GM21390 (cell line): ENCODE data around the gene SHROOM2.

ENCODE experiments used
- ATAC-seq: cut with Tn5 transposase; IDR thresholded peaks from one replicate; pipeline ENCODE4 v1.9.1; 2021; ENCODE audit not compliant: unreplicated experiment

Gene SHROOM2

DNA sequence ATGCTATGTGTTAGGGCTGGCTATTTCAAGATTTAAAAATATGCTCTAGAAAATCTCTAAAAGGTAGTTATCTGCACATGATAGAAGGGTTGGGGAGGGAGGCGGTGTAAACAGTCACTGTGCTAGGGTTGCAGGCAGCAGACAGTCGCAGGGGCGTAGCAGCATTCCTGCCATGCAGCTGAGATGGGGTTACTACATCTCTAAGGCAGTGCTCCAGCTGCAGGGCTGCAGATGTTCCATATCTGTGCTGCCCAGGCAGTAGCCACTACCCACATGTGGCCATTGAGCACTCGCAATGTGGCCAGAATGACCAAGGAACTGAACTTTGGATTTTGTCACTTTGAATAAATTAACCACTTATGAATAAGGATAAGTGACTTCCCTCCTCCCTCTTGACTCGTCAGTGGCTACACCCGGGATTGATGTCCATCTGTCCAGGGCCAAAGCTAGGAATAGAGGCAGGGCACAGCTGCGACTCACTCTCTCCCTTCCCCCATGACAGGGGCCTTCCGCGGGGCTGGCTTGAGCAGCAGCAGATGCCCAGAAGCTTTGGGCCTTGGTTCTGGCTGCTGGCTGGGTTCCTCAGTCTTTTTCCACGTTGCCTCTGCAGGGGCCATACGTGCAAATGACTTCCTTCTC, 101.5 kb downstream of the SHROOM2 start:
- ATAC-seq: no peak

DNA sequence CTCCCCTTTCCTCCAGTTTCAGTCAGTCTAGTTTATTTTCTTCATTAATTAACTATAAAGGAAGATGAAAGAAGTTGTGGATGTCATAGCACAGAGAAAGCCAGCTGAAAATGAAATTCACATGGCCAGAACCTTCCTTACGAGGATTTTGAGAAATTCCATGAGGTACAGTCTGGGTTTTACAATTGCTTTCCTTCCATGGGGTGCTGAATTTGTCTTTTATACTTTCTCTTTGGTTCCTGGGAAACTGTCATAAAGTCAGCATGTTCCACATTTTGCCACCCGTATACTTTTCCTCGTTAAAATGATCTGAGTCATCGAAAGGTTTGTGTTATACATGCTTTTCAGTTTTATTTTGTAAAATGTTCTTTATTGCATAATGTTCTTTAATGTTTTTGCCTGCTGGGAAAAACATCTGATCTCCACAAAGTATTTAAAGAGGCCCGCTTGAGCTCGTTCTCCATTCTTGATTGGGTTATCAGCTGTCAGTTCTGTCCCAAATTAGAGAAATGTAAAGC, 102.8 kb downstream of the SHROOM2 start:
- ATAC-seq: no peak

DNA sequence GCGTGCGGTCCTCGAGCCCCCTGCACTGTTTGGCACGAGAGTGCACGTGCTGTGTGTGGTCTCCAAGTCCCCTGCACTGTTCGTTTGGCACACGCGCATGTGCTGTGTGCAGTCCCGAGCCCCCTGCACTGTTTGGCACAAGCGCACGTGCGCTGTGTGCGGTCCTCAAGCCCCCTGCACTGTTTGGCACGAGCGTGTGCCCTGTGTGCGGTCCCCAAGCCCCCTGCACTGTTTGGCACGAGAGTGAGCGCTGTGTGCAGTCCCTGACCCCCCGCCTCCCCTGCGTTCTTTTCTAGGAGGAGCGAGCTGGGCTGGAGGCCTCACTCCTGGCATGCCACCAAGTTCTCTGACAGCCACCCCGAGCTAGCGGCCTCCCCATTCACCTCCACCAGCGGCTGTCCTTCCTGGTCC, 104.5 kb downstream of the SHROOM2 start:
- ATAC-seq: no peak

DNA sequence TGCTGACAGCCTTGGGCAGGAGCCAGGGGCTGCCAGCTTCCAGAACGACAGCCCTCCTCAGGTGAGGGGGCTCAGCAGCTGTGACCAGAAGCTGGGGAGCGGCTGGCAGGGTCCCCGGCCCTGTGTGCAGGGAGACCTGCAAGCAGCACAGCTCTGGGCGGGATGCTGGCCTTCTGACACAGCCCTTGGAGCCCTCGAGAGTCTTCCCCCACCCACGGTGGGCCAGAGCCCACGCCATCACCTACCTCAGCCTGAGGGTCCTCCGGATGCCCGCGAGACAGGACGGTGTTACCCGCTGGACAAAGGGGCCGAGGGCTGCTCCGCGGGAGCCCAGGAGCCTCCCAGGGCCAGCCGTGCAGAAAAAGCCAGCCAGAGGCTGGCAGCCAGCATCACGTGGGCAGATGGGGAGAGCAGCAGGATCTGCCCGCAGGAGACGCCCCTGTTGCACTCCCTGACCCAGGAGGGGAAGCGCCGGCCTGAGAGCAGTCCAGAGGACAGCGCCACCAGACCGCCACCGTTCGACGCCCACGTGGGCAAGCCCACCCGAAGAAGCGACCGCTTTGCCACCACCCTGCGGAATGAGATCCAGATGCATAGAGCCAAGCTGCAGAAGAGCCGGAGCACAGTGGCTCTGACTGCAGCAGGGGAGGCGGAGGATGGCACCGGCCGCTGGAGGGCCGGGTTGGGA, 109.1 kb downstream of the SHROOM2 start:
- no peak for ATAC-seq

DNA sequence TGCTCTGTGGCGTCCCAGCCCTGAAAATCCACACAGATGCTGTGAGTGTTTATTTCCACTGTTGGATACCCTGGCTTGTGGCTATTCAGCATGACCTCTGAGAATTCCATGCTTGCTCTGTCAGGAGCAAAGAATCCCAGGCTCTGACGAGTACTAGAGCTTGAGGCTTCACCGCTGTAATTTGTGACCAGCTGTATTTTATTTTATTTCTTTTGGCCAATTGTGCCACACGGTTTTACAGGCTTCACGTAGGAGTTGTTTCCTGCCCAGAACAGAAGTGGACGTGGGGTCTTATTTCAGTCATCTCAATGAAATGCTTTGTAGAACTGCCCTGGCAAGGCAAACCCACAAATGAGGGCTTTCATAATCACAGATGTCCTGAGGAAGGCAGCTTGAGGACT, 111.5 kb downstream of the SHROOM2 start:
- ATAC-seq: no peak

DNA sequence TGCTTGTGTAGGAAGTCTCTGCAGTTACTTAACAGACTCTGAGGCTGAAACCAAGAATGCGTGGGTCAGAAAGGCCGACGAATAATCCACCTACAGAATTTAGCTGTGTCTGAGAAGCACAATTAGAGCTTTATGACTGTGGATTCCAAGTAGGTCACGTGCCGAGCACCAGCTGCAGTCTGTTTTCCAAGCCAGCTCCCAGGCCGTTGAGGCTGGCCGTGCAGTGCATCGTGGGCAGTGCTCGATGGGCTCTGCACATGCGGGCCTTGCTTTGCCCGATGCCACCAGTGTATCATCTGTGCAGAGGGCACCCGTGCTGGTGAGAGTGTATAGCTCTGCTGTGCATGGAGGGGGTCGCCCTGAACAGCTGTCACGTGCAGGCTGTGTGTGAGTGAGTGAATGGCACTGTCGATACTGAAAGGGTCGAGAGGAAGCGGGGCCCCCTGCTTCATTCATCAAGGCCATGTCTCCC, 113.4 kb downstream of the SHROOM2 start:
- ATAC-seq: no peak

DNA sequence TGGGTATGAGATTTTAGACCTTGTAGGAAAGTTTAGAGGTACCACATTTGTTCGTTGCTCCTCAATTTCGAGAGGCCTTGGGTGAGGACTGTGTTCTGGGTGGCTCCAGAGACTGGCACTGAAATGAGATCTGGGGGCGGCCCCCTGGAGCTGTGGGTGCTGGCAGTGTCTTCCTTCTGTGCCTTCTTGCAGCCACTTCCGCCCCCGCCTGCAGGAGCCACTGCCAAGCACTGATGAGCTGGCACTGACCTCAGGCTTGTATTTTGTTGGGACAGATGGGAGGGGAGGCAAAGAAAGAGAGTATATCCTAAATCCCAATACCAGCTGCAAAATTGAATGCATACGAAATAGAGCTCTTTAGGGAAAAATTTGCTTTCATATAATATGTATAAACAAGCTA, 116.4 kb downstream of the SHROOM2 start:
- no peak for ATAC-seq

DNA sequence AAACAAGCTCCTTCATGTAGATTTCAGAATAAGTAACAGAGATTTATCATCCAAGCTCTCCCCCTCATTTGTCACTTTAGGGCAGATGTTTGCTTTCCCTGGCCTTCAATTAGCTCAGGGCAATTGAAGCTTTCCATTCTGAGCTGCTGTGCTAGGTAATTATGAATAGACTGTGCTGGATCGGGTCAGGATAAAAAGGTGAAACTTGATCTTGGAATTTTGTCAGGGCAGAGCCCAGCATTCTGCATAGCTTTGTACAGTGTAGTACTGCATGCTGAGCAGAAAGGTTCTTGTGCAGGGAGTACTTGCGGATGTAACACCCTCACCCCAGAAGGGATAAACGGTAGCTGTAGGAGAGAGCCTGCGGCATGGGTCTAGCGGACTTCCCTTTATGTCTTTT, 116.9 kb downstream of the SHROOM2 start:
- ATAC-seq: no peak

DNA sequence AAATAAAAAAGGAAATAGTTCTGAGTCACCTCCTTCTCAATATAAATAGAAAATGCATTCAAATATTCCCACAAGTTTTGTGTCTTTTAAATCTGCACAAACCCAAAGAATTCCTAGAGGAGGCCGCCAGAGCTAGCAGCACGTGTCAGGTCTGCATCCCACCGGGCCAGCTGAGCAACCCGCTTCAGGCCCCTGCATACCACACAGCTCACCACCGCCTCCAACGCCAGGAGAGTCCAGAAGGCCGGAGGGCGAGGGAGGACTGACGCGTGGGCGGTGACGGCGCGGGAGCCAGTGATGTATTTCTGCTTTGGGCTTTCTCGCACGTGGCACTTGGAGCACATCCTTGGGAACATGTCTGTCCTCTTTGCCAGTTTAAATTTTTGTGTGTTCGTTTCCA, 119.1 kb downstream of the SHROOM2 start:
- ATAC-seq: no peak

DNA sequence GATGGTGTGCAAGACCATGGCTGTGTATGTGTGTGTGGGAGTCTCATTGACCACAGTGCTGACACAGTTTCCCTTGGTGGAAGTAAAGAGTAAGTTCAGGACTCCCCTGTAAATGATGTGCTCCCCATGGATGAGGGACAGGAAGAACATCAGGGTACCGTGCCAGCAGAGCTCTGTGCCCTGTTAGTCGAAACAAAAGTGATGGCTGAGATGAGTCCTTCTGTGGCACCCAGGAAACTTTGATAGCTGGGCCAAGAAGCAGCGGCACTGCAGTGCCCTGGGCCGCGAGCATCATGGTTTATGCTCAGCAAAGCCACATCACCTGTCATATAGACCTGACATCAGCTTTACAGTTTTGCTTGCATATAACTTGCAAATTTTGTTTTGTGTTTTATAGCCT, 119.5 kb downstream of the SHROOM2 start:
- no peak for ATAC-seq

DNA sequence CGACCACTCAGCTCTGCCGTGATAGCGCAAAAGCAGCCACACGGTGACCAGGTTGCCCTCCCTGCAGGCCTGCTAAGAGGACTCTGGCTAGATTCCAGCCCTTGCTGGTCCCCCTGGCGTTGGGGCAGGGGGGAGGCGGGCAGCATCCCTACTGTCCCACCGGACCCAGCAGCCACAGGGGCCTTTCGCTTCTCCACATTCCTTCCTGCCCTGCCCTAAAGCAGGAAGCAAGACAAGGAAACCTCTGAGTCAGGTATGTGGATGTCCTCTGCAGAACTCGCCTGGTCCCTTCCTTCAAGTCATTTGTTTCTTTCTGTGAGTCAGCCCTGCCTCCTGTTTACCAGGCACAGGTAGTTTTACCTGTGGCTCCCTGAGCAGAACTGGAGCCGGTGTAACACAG, 120.7 kb downstream of the SHROOM2 start:
- no peak for ATAC-seq

DNA sequence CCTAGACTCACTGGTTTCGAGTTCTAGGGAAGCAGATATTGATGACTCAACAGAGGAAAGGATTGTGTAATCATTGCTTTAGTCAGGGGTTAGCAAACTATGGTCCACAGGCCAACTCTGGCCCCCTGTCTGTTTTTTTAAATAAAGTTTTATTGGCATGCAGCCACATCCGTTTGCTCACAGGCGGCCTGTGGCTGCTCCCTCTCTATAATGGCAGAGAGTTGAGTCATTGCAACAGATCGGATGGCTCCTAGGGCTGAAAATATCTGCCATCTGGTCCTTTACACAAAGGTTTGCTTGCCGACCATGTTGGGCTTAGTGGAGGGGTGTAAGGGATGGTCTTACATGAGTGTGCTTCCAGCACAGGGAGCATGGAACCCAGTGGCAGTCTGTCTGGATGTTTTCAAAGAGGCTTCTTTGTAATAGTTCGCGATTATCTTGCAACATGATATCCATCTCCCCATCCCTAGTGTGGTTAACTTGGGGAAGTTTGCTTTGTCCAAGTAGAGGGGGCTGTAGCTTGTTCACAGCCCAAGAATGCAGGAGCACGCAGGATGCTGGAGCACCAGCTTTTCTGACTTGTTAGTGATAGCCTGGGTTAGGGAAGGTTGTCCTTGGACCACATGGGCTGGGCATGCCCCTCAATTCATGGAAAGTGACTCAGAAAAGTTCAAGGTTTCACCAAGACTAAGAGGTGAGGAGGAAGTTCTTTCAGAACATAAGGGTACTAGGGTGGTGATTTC, 121.6 kb downstream of the SHROOM2 start:
- no peak for ATAC-seq

DNA sequence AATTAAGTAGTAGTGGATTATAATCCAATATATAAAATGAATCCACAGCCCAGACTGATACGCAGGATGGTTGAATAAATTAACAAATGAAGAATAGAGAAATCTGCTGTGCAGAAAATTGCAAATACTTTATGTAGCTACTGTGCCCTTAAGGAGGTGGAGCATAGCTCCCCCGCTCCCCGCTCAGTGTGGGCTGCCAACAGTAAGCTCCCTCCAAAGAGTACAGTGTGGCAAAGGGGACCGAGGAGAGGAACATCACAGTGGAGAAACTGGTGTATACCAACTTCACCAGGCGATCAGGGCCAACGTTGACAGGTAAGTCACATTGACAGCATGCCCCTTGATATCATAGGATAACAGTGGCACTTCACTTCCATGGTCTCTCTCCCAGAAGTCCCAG, 123.0 kb downstream of the SHROOM2 start:
- ATAC-seq: no peak

DNA sequence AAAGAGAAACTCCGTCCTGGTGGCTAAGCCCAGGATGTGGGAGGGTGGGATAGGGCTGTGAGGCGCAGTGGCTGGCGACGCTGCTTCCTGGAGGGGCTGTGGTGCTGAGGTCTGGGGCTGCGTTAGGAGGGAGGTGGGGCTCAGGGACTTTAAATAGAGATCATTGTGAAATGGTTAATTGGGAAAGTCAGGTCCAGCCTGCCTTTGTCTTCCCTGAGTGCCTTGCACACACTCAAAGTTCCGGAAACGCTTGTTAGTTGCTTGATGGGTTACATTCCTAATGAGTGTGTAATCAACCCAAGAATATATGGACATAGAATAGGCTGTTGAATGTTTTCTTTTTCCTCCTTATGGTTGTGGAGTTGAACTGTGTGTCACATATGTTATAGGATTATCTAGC, 125.3 kb downstream of the SHROOM2 start:
- ATAC-seq: no peak

DNA sequence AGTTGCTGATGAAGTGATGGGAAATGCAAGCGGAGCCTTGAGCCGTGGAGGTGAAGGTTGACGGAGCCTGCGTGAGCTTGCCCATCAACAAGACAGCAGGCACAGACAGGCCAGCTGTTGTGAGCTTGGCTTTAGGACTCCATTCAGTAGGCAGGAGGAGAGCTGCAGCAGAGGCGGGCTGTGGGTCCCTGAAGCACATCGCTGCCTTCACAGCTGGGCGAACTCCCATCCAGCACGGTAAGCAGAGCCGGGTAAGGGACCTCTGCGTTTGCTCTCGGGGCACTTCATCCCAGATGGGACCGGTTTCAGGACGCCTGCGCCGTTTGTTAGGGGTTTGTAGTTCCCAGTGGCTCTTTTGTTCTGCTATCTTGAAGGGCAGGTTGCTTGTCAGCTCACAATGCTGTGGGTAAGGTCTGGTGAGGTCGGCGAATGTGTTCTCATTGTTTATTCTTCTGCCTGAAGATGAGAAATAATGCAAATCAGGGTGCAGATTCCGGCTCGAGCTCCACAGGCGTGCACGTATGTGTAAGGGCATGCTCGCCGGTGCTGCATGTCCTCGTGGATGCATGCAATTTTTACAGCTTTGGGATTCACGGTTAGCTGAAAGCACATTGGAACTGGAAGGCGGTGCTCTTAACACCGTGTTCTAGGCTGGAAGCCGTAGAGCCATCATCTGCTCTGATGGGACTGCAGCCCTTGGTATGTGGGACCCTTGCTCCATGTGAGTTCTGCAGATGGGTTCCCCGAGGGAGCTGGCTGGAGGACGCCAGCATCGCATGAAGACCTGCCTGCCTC, 126.3 kb downstream of the SHROOM2 start:
- no peak for ATAC-seq

DNA sequence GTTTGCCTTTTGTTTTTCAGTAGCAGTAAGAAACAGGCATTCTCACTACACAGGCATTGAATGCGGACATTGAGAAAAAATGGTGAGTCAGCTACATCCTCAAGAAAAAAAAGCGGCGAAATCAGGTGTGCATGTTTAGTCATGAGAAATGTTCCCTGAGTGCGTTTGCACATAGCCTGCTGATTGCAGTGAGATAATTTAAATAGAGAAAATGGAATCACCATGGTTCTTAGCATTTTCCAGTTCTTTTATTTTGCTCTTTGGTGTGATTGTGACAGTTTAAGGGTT, 126.9 kb downstream of the SHROOM2 start:
- ATAC-seq: no peak

DNA sequence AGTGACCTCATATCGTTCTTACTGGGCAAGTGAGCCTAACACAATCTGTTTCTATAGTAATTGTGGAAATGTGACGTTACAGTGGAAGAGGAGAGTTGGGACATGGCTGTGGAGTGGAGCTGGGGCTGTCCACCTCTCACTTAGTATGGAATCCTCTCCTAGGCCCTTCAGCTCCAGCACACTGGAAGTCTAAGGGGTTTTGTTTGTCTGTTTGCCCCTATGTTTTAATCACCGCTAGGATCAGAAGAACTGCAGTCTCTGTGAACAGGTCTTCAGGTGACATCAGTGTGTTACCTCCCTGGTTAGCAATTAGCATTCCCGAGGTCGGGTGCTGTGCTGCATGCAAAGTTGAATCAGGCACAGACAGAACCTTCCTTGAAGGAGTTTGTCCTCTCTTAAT, 131.6 kb downstream of the SHROOM2 start:
- no peak for ATAC-seq

DNA sequence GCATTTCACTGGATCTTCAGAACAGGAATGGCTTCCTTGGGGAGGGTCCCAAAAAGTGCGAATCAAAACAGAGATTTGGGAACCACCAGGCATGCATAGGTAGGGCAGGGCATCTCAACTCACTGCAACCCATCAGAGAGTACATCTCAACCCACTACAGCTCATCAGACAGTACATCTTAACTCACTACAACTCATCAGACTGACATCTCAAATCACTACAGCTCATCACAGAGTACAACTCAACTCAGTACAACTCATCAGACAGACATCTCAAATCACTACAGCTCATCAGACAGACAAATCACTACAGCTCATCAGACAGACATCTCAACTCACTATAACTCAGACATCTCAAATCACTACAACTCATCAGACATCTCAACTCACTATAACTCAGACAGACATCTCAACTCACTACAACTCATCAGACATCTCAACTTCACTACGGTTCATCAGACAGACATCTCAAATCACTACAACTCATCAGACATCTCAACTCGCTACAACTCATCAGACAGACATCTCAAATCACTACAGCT, 133.5 kb downstream of the SHROOM2 start:
- ATAC-seq: no peak

DNA sequence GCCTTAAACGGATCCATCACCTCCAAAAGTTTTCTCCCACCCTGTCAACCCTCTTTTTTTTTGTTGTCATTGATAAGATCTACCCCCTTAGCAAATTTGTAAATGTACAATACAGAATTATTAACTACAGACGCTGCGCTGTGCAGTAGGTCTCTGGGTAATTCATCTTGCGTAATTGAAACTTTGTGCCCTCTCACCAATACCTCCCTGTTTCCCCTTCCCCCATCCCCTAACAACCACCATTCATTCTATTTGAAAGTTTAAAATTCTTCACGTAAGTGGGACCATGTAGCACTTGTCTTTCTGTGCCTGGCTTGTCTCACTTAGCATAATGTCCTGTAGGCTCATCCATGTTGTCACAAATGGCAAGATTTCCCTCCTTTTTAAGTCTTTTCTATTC, 135.2 kb downstream of the SHROOM2 start:
- ATAC-seq: no peak

DNA sequence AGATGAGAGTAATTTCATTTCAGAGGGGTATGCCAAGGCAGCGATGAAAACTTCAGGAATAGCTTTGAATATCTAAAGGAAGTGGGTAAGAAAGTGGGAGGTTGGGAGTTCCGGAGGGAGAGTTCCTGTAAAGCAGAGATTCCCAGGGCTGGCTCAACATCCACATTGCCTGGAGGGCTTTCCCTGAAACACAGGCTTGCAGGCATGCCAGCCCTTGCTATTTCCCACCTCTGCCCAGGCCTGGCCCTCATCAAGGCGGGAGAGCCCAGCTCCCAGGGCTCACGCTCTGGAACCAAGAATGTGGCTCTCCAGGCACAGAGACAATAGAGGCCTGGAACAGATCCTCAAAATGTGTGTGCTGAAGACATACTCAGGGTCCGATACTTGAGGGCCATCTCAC, 137.1 kb downstream of the SHROOM2 start:
- ATAC-seq: no peak

DNA sequence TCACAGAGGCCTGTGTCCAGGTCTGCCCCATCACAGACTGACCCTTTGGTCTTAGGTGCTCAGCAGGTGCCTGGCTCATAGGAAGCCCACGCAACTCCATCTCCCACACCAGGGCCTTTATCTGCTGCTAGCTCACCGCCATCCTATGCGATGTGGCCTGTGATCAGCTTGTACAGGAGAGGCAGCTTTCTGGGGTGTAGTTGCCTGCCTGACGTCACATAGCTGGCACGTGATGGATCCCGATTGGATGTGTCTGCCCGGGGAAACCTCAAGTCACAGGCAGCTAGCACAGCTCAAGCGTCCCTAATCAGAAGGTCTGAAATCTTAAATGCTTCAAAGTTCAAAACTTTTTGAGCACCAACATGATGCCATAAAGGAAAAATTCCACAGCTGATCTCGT, 139.8 kb downstream of the SHROOM2 start:
- ATAC-seq: no peak
